ENCODE measurements around the gene ITCH.

- TF ChIP-seq, protein P1, sequence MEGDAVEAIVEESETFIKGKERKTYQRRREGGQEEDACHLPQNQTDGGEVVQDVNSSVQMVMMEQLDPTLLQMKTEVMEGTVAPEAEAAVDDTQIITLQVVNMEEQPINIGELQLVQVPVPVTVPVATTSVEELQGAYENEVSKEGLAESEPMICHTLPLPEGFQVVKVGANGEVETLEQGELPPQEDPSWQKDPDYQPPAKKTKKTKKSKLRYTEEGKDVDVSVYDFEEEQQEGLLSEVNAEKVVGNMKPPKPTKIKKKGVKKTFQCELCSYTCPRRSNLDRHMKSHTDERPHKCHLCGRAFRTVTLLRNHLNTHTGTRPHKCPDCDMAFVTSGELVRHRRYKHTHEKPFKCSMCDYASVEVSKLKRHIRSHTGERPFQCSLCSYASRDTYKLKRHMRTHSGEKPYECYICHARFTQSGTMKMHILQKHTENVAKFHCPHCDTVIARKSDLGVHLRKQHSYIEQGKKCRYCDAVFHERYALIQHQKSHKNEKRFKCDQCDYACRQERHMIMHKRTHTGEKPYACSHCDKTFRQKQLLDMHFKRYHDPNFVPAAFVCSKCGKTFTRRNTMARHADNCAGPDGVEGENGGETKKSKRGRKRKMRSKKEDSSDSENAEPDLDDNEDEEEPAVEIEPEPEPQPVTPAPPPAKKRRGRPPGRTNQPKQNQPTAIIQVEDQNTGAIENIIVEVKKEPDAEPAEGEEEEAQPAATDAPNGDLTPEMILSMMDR (IDR thresholded peaks at IDR 0.05) = no peak
- no peak for TF ChIP-seq POLR2AphosphoS5 (IDR thresholded peaks at IDR 0.05)
- TF ChIP-seq EP300 (IDR thresholded peaks at IDR 0.05) = no peak
These were observed 57.1 kb downstream of the ITCH start for GRCh38 chr20:34420146-34420545.
